Astrocyte (in vitro differentiated cells and primary cell): ENCODE measurements around the gene RTKN2. TPM values are rescaled to one million over a fixed set of nuclear protein-coding genes. Genes with fewer than 3 reads are reported as not detected.

ENCODE experiments used
- DNase-seq: peaks from one replicate; pipeline ENCODE4 v3.0.0-alpha.2; 2010; ENCODE audit warnings: low read depth
- FAIRE-seq: peaks from 2 replicates; lab custom pipeline; 2011; peaks lifted over from hg19 to GRCh38; lab: Jason Lieb, UNC
- H2AFZ ChIP-seq: 2 replicates; pipeline ENCODE4 v1.6.0; 2012; ENCODE audit warnings: low read depth, low read length, inconsistent platforms
- H3K27ac ChIP-seq: 2 replicates; pipeline ENCODE4 v1.5.1; 2011; ENCODE audit warnings: low read depth, low read length, inconsistent platforms
- H3K27me3 ChIP-seq: 2 replicates; pipeline ENCODE4 v1.6.0; 2011; ENCODE audit warnings: low read length, inconsistent platforms; ENCODE audit not compliant: insufficient read depth
- H3K36me3 ChIP-seq: 2 replicates; pipeline ENCODE4 v1.5.1; 2011; ENCODE audit warnings: low read length, inconsistent platforms; ENCODE audit not compliant: insufficient read depth
- H3K4me1 ChIP-seq: 2 replicates; pipeline ENCODE4 v1.5.1; 2011; ENCODE audit warnings: low read length, inconsistent platforms; ENCODE audit not compliant: insufficient read depth
- H3K4me2 ChIP-seq: 2 replicates; pipeline ENCODE4 v1.6.0; 2012; ENCODE audit warnings: low read length, inconsistent platforms
- H3K4me3 ChIP-seq: 2 replicates; pipeline ENCODE4 v1.5.1; 2011; ENCODE audit warnings: low read depth, mild to moderate bottlenecking, low read length, inconsistent platforms; ENCODE audit not compliant: insufficient read depth
- H3K79me2 ChIP-seq: 2 replicates; pipeline ENCODE4 v1.6.0; 2012; ENCODE audit warnings: mild to moderate bottlenecking, low read length, inconsistent platforms; ENCODE audit not compliant: insufficient read depth
- H3K9ac ChIP-seq: 2 replicates; pipeline ENCODE4 v1.6.0; 2012; ENCODE audit warnings: mild to moderate bottlenecking, low read length, inconsistent platforms
- H3K9me3 ChIP-seq: 2 replicates; pipeline ENCODE4 v1.5.1; 2012; ENCODE audit warnings: low read depth, mild to moderate bottlenecking, low read length, inconsistent platforms; ENCODE audit not compliant: insufficient read depth
- H4K20me1 ChIP-seq: 2 replicates; pipeline ENCODE4 v1.6.0; 2012; ENCODE audit warnings: low read length, inconsistent platforms; ENCODE audit not compliant: insufficient read depth
- H3K27ac Mint-ChIP-seq: one replicate; pipeline ENCODE4 v1.8.0; 2021; ENCODE audit warnings: mild to moderate bottlenecking, mixed read lengths; ENCODE audit not compliant: unreplicated experiment
- H3K27me3 Mint-ChIP-seq: one replicate; pipeline ENCODE4 v1.8.0; 2021; ENCODE audit warnings: low read depth, mixed read lengths; ENCODE audit not compliant: unreplicated experiment
- H3K36me3 Mint-ChIP-seq: one replicate; pipeline ENCODE4 v1.8.0; 2021; ENCODE audit warnings: low read depth, mixed read lengths; ENCODE audit not compliant: unreplicated experiment
- H3K4me1 Mint-ChIP-seq: one replicate; pipeline ENCODE4 v1.8.0; 2021; ENCODE audit warnings: low read depth, mixed read lengths; ENCODE audit not compliant: unreplicated experiment
- H3K4me3 Mint-ChIP-seq: one replicate; pipeline ENCODE4 v1.8.0; 2021; ENCODE audit warnings: mild to moderate bottlenecking, moderate library complexity, mixed read lengths; ENCODE audit not compliant: unreplicated experiment
- H3K9me3 Mint-ChIP-seq: one replicate; pipeline ENCODE4 v1.8.0; 2021; ENCODE audit warnings: mild to moderate bottlenecking, mixed read lengths; ENCODE audit not compliant: unreplicated experiment
- CTCF ChIP-seq: IDR thresholded peaks from 2 replicates; pipeline ENCODE4 v1.5.1; 2011; ENCODE audit warnings: low read depth, mild to moderate bottlenecking, inconsistent platforms, low read length, moderate library complexity; ENCODE audit not compliant: insufficient read depth
- EZH2 ChIP-seq: IDR thresholded peaks from 2 replicates; pipeline ENCODE4 v1.6.1; 2012; ENCODE audit warnings: mild to moderate bottlenecking, low read length, inconsistent platforms; ENCODE audit not compliant: insufficient read depth
- total RNA-seq: library from RNA; stranded (reverse); gene quantifications from 2 replicates; pipeline ENCODE4 v1.2.1, GENCODE V29; 2021

RTKN2 gene
- total RNA-seq, 1 donor from 2014 or later = 8.4 TPM

- Histone ChIP-seq H3K36me3 (no peaks in the 10 kb centered on the region), H3K79me2 (no peaks in the 10 kb centered on the region), H3K4me3 (no peak overlapping the region), H3K4me2 (no peak overlapping the region), H3K4me1 (no peaks in the 10 kb centered on the region), H3K27me3 (no peaks in the 10 kb centered on the region), H3K9ac (no peak overlapping the region), H3K9me3 (no peaks in the 10 kb centered on the region), H3K27ac (no peak overlapping the region), H4K20me1 (no peaks in the 10 kb centered on the region), H2AFZ (no peak overlapping the region)
- Mint-ChIP-seq H3K4me3 (no peak overlapping the region), H3K36me3 (peaks cover 2% of the 10 kb centered on the region), H3K27me3 (no peaks in the 10 kb centered on the region), H3K27ac (no peak overlapping the region), H3K9me3 (no peaks in the 10 kb centered on the region), H3K4me1 (peaks cover 22% of the 10 kb centered on the region)
- FAIRE-seq (no peak), DNase-seq (no peak)
- TF ChIP-seq CTCF (no peak), EZH2 (no peak)
These were observed 8.6 kb downstream of the RTKN2 start for GRCh38 chr10:62259998-62260397.

GRCh38 chr10:62259456-62259855 lies 9.2 kb downstream of the RTKN2 start:
- Histone ChIP-seq H3K9me3 (no peaks in the 10 kb centered on the region), H3K4me1 (no peaks in the 10 kb centered on the region), H4K20me1 (no peaks in the 10 kb centered on the region), H3K79me2 (no peaks in the 10 kb centered on the region), H3K27ac (no peak overlapping the region), H3K9ac (no peak overlapping the region), H3K36me3 (no peaks in the 10 kb centered on the region), H2AFZ (no peak overlapping the region), H3K4me2 (no peak overlapping the region), H3K27me3 (no peaks in the 10 kb centered on the region), H3K4me3 (no peak overlapping the region)
- no peaks in the 10 kb centered on the region for H3K9me3 Mint-ChIP-seq
- H3K4me3 Mint-ChIP-seq = no peak overlapping the region
- H3K36me3 Mint-ChIP-seq = peaks cover 2% of the 10 kb centered on the region
- DNase-seq (no peak), FAIRE-seq (no peak)
- H3K4me1 Mint-ChIP-seq = peaks cover 17% of the 10 kb centered on the region
- no peaks in the 10 kb centered on the region for H3K27me3 Mint-ChIP-seq
- no peak overlapping the region for H3K27ac Mint-ChIP-seq
- TF ChIP-seq CTCF (no peak), EZH2 (no peak)

- DNase-seq (no peak), FAIRE-seq (no peak)
- Histone ChIP-seq H3K36me3 (no peaks in the 10 kb centered on the region), H3K4me2 (no peak overlapping the region), H3K79me2 (no peaks in the 10 kb centered on the region), H3K4me1 (no peaks in the 10 kb centered on the region), H3K9me3 (no peaks in the 10 kb centered on the region), H3K4me3 (no peak overlapping the region), H3K9ac (no peak overlapping the region), H3K27ac (no peak overlapping the region), H2AFZ (no peak overlapping the region), H4K20me1 (no peaks in the 10 kb centered on the region), H3K27me3 (no peaks in the 10 kb centered on the region)
- H3K36me3 Mint-ChIP-seq = peaks cover 2% of the 10 kb centered on the region
- no peaks in the 10 kb centered on the region for H3K27me3 Mint-ChIP-seq
- no peak overlapping the region for H3K4me3 Mint-ChIP-seq
- no peaks in the 10 kb centered on the region for H3K9me3 Mint-ChIP-seq
- TF ChIP-seq EZH2 = no peak
- no peak for TF ChIP-seq CTCF
- no peak overlapping the region for H3K27ac Mint-ChIP-seq
- peaks cover 12% of the 10 kb centered on the region for H3K4me1 Mint-ChIP-seq
These were observed 9.7 kb downstream of the RTKN2 start for GRCh38 chr10:62258926-62259325.
